ENCODE results near the gene HARBI1.

Gene HARBI1

DNA sequence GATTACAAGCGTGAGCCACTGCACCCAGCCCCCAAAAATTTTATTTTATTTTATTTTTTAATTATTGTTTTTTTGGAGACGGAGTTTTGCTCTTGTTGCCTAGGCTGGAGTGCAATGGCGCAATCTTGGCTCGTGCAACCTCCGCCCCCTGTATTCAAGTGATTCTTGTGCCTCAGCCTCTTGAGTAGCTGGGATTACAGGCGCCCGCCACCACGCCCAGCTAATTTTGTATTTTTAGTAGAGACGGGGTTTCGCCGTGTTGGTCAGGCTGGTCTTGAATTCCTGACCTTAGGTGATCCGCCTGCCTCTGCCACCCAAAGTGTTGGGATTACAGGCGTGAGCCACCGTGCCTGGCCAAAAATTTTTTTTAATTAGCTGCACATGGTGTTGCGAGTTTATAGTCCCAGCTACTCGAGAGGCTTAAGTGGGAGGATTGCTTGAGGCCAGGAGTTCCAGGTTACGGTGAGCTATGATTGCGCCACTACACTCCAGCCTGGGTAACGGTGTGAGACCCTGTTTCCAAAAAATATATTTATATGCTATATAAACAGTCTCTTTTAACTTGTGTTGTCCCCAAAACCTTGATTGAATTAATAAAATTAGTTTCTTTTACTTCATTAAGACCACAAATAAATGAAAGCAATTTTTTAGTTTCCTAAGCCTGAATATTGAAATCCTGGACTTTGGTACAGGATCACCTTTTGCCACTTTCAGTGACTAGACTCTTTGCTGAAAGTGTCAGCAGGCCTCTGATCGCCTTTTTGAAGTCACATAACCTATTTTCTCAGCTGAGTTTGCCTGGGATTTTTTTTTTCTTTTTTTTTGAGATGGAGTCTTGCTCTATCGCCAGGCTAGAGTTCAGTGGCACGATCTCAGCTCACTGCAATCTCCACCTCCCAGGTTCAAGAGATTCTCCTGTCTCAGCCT is 16.5 kb upstream of the HARBI1 start:
- no peak for DNase-seq

DNA sequence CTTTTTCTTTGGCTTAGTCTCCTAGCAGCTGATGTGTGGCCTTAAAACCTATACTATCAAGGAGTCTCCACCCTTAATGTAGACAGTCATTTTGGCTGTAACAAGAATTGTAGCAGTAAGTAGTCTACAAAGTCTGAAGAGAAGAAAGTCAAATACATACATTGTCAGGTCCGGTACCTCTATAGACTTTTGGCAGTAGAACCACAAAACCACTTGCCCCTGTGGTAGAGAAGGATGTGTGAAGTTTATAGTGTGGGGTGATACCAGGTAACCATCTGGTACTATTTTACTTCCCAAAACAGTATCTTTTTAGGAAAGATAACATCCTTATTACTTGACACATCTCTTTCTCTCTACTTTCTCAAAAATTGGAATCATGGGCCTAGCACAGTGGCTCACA is 15.5 kb upstream of the HARBI1 start:
- DNase-seq = no peak

DNA sequence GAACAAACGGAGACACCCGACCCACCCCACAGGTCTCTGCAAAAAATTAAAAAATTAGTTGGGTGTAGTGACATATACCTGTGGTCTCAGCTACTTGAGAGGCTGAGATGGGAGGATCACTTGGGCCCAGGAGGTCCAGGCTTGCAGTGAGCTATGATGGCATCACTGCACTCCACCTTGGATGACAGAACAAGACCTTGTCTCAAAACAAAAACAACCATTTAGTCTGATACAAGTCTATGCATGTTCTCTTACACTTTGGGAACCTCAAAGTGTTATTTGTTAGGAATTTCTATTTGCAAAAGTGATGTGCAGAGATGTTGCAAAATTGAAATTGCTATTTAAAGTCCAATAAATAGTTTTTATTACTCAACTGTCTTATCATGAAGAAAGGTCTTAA is 14.6 kb upstream of the HARBI1 start:
- no peak for DNase-seq

DNA sequence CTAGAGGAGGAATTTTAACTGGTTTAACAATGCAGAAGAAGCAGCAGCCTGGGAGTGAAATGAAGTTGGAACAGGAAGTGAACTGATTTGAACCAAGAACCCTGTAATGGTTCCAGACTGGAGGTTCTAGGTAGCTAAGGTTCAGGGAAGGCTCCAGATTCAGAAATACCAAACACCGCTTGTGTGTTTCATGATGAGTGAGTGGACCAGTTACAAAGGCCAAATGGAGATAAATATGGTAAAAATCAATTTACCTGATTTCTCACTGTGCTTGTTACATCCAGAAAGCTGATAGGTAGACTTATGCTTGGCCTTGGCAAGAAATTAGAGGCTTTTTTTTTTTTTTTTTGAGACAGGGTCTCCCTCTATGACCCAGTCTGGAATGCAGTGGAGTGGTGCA is 13.2 kb upstream of the HARBI1 start:
- DNase-seq = no peak

DNA sequence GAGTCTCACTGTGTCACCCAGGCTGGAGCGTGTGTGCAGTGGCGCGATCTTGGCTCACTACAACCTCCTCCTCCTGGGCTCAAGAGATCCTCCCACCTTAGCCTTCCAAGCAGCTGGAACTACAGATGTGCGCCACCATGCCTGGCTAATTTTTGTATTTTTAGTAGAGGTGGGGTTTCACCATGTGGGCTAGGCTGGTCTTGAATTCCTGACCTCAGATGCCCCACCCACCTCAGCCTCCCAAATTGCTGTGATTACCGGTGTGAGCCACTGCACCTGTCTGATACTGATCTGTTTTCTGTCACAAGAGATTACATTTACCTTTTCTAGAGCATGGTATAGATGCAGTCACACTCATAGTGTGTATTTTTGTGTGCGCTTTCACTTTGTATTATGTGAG is 11.9 kb upstream of the HARBI1 start:
- DNase-seq = no peak

DNA sequence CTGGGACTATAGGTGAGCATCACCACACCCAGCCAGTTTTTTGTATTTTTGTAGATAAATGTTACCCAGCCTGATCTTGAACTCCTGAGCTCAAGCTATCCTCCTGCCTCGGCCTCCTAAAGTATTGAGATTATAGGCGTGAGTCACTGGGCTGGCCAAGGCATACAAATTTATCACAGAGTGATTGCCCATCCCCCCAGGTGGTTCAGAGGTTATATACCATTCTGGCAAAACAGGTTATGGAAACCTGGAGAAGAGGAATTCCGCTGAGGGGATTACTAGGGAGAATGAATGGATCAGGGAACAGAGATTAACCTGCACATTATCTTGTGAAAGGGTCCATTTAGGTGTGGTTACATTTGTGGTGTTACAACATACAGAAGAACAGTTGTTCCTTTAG is 8.4 kb upstream of the HARBI1 start:
- DNase-seq = no peak

DNA sequence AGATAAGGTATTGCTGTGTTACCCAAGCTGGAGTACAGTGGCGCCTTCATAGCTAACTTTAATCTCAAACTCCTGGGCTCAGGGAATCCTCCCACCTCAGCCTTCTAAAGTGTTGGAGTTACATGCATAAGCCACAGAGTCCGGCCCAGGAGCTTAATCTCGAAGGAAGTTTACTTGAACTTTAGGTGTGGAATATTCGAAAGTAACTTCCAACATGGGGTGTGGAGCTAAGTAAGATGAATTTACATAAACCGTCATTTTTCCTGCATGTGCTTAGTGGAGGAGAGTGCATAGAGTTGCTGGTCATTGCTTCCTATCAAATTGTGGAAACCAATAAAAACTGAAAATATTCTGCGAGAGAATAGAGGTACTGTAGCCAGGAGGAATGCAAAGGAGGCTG is 1.8 kb upstream of the HARBI1 start:
- DNase-seq = no peak

DNA sequence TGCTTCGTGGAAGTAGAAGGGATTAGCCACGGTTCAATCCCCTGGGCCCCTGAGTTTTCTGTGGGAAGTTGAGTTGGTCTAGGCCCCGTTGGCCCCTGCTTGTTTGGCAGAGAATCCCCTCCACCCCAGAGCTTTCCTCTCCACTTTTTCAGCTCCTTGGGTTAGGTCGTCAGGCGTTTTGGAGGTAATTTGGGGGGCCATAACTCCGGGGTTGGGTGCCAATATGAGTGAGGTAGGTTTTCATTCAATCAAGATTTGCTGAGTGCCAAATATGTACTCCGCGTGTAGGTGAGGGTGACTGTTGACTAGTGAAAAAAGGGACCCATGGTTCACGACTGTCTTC is 916 bp upstream of the HARBI1 start:
- DNase-seq = no peak

DNA sequence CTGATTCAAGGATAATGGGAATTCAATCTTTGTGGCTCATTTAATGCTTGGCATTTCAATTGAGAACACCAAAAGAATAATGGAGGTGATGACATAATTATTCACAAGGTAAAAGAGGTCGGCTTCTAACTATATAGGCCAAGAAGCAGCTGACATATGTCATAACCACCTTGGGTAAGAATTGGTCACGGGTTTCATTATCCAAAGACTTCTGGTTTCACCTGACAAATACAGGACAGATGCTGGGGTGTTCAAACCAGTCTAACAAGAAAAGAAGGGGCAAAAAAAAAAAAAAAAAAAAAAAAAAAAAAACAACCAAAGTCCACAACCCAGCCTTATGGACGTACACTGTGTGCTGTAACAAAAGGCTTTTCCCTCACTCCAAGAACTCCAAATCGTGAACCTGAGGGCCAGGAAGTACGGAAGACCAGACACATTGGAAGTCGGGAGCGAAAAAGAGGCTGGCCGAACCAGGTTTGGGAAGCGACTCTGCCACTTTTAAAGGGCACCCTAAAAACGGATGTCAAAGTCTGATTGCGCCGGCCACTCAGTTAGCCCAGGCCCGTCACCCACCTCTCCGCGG is 385 bp downstream of the HARBI1 start:
- DNase-seq = no peak

DNA sequence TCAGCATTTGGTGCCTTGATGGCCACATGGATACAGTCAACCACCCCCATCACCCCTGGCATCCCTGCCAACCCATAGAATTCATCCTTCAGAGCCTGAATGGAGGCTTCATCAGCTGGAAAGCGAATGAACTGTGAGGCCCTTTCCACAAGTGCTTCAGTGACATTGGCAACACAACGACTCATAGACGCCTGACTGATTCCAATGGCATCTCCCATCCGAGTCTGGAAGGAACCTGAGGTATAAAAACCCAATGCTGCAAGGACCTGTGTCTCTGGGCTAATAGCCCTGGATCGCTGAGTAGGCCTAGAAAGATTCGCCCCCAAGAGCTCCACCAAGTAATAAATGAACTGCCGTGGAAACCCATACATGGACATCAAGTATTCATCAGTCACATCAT is 1.3 kb downstream of the HARBI1 start:
- DNase-seq = no peak

DNA sequence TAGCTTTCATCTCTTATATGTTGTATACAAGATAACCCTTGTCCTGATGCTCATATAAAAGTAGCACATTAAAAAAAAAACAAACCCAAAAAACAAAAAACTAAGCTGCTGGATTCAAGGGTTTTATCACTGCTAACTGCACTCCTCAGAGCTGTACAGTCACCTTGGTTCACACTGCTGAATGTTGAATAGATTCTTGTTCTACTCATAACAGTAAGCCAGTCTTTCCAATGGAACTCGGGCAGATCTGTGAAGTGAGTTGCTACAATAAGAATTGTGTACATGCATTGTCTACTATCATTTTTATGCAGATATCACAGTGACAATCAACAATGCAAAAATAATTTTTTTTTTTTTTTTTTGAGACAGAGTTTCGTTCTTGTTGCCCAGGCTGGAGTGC is 4.7 kb downstream of the HARBI1 start:
- DNase-seq = no peak

DNA sequence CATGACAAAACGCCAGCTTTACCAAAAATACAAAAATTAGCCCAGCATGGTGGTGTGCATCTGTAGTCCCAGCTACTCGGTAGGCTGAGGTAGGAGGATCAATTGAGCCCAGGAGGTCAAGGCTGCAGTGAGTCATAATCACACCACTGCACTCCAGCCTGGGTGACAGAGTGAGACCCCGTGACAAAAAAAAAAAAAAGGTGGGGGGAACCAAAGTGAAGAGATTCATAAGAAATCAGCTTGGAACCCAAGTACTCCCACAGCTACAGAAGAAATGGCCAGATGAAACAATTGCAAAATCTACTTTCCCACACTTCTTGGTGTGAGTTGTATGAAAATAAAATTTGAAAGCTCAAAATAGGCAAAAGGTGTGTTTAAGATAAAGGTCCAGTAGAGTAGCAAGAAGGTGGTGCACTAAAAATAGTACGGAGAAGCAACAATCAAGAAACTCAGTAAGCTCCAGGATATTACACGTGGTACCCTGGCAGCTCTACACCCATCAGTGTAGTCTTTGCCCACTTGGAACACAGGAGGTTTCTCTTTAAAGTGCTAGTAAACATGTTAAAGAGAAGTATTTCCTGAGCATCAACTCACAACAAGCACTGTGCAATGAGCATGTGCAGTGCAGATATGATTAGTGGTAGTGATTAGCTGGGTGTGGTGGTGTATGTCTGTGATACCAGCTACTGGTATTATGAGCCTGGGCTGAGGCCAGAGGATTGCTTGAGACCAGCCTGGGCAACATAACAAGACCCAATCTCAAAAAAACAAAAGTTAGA is 5.3 kb downstream of the HARBI1 start:
- DNase-seq = no peak

DNA sequence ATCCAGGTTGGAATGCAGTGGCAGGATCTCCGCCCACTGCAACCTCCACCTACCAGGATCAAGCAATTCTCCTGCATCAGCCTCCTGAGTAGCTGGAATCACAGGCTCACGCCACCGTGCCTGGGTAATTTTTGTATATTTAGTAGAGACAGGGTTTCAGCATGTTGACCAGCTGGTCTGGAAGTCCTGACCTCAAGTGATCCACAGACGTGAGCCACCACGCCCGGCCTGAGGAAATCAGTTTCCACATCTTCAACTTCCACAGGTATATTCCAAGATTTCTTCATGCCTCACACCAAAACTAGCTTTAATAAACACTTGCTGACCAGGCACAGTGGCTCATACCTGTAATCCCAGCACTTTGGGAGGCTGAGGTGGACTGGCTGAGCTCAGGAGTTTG is 7.6 kb downstream of the HARBI1 start:
- DNase-seq = no peak

DNA sequence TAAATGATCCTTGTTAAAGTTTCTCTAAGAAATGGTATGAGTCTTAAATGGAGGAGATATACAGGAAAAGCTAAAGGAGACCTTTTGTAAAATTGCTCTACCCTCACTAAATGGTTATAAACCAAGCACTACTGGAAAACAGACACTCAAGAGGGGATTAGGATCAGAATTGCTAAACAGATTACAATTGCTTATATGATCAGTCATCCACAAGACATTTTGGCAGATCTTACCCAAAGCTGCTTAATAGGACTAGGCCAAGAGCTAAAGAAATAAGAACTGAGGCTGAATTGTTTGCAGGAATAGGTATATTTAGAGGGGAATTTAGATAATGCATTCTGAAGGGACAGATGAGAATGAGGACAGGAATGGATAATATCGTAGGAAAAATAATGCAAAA is 9.5 kb downstream of the HARBI1 start:
- DNase-seq = no peak

DNA sequence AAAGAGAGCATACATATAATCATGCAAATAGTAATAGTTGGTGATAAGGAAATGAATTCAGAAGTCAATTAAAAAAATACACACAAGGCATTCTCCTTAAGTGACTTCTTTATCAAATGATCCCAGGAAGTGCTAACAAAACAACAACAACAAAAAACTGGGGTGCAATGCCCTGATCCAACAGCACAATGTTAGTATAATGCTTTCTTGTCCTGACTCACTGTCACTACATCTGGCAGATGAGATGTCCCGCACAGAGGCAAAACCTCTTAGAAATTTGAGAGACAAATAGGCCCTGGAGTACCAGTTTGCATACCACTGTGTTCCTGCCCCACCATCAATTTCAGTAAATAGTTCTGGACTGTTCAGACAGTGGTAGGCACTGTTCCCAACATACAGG is 12.2 kb downstream of the HARBI1 start:
- DNase-seq = no peak

DNA sequence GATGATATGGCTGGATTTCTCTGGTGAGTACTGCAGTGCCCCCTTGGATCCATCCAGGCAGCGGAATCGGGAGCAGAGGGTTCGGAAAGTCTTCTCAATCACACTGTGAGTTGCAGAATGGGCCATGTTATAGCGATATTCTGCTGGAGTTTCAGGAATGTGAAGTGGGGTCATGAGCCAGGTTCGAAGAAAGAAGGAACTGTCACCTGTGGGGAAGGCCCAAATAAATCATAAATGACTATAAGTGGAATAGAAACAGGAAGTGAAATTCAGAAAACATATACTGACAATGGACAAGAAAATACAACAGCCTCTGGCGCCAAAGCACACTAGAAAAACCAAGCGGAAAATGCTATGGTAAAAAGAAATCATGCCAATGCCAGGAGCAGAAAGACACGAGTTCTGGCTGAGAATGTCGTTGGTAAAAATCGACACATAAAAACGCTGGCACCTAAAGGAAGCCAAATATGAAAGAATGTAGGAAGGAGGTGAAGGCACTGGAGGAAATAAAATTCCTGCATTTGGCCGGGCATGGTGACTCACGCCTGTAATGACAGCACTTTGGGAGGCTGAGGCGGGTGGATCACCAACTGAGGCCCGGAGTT is 13.2 kb downstream of the HARBI1 start:
- no peak for DNase-seq

DNA sequence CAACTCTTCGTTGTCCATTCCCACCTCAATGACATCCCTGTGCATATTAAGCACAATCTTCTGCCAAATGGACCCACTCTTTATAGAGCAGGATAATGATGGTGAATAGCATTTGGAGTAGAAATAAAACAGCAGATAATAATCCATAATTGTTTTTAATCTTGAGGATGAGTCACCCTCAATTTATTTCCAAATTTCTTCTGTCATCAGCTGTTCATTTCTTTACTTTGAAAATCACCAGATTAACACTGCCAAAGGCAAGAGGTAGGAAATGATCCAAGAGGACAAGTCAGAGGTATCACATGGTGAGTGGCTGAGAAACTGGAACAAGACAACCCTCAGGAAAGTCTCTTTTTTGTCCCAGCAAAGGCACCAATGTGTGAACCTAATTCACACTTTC is 15.9 kb downstream of the HARBI1 start:
- DNase-seq = no peak

DNA sequence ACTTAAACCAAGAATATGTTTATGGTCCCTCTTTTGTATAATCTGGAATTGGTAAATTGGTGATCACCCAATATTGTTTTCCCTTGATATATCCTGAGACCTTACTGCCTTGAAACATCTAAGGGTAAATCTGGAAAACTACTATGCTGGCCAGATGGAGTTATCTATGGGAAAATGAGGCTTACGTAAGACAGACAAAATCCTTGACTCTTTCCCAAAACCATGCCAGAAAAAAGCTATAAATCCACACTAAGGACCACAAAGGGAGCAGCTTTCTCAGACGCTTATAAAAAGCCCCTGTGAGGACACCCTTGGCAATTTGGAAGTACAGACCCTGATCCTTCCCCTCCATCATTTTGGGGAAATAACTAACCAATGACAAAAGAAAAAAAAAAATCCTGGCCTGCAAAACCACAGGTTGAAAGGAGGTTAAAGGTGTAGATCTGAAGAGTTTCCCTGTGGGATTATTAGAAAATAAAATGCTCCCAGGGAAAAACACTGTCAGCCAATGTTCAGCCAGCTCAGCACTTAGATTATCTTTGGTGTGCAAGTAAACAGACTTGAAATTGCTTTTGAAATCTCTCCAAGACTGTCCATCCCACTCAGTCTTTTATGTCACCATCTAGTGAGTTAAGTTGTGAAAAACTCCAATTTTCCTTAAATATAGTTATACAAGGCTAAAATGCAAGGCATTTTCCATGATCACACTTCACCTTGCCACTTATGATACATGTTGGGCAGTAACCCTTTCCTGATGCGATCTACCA is 16.6 kb downstream of the HARBI1 start:
- no peak for DNase-seq

DNA sequence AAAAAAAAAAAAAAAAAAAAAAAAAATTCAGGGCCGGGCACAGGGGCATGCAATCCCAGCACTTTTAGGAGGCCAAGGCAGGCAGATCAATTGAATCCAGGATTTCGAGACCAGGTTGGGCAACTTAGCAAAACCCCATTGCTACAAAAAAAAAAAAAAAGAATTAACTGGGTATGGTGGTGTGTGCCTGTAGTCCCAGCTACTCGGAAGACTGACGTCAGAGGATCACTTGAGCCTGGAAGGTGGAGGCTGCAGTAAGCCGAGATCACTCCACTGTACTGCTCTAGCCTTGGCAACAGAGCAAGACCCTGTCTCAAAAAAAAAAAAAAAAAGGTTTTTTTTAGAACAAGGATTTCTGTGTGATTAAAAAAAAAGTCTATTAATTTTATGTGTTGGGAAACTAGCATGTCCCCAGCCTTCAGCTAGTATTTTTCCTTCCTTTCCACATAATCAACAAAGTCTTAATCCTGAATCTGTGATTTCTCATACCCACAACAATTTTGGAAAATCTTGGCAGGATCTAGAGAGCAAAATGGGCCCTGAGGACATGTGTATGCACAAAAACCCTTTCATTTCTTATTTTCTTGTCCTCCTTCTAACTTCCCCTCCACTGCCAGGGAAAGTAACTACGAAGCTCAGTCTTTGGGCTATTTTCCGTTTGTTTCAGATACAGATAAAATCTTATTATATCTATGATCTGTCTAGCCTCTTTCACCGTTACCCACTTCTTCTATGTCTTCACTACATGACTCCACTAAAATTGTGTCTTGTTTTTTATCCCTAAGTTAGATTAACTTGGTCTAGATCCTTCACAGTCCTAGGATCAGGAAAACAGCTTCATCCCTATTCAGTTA is 17.5 kb downstream of the HARBI1 start:
- no peak for DNase-seq

DNA sequence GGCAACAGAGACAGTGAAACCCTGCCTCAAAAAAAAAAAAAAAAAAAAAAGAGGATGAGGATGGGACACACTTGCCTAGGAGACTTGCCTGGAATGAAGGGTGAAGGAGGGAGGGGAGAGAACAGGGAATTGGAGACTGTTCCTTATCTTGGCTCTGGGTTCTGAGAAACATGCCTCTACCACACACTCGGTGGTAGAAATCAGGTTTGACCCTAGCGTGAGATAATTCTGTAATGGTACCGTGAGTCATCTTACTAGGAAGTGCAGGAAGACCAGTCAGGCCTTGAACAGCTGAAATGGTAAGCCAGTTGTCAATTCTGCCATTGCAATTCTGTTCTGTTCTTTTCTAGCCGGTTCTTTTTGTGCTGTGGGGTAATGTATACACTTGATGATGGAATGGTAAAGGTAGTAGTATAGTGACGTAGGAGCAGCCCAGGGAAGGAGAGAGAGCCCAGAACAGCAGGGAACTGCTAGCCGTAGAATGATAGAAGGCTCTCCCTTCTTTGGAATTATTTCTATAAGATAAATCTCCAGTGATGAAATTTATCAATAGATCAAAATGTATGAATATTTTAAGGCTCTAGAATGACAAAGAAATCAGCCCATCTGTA is 19.3 kb downstream of the HARBI1 start:
- DNase-seq = no peak

DNA sequence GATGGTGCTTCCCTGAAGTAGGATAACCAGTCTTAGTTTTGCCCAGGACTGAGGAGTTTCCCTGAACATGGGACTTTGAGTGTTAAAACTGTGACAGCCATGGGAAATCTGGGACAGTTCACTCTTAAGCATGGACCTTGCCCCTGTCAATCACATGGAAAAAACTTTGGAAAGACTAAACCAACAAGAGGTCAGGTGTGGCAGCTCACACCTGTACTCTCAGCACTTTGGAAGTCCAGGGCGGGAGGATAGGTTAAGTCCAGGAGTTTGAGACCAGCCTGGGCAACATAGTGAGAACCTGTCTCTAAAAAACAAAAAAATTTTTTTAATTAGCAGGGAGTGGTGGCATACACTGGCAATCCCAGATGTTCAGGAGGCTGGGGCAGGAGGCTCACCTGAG is 19.9 kb downstream of the HARBI1 start:
- no peak for DNase-seq
